ENCODE results near the gene TESK2.

GRCh38 chr1:45331436-45332345 lies 159.3 kb downstream of the TESK2 start:
- TF ChIP-seq GATA2 (IDR thresholded peaks at IDR 0.05; ENCODE audit: low read depth, low read length), result no peak
- no peak for TF ChIP-seq GATA3 (IDR thresholded peaks at IDR 0.05; ENCODE audit: low read depth, low read length)

Measured in SH-SY5Y (cell line).